Peyer's patch (tissue), 4 donors: ENCODE results near the gene SEZ6. TPM values are rescaled to one million over a fixed set of nuclear protein-coding genes. Genes with fewer than 3 reads are reported as not detected.

Experiments
- DNase-seq, 3 donors: peaks; one replicate each; pipeline ENCODE4 v3.0.0-alpha.2; 2017 to 2019
- H3K27ac ChIP-seq, 4 donors: fragments of 200-600 bp; sonication (generic); one replicate each; pipeline ENCODE4 v1.5.1; 2016 to 2019
- H3K27me3 ChIP-seq, 2 donors: fragments of 200-600 bp; sonication (generic); one replicate each; pipeline ENCODE4 v1.5.1; 2019
- H3K36me3 ChIP-seq, 3 donors: fragments of 200-600 bp; sonication (generic); one replicate each; pipeline ENCODE4 v1.5.1; 2016 to 2019
- H3K4me1 ChIP-seq, 4 donors: fragments of 200-600 bp; sonication (generic); one replicate each; pipeline ENCODE4 v1.5.1; 2016 to 2019
- H3K4me3 ChIP-seq, 4 donors: fragments of 200-600 bp; sonication (generic); 1 replicate in 3 of 4; 2 replicates in 1 of 4; pipeline ENCODE4 v1.5.1; 2016 to 2019; ENCODE audit warnings: mild to moderate bottlenecking in 1 of 4
- H3K9me3 ChIP-seq, 4 donors: fragments of 200-600 bp; sonication (generic); one replicate each; pipeline ENCODE4 v1.5.1; 2016 to 2019; ENCODE audit warnings: mild to moderate bottlenecking in 1 of 4
- POLR2A ChIP-seq, 2 donors: fragments of 450-650 bp; IDR thresholded peaks; one replicate each; pipeline ENCODE4 v1.5.1; 2017; ENCODE audit warnings: antibody characterized with exemption in 2 of 2, mild to moderate bottlenecking in 2 of 2, moderate library complexity in 2 of 2
- total RNA-seq, 4 donors: library from RNA; depleted of rRNA; stranded (reverse); fragments of >200 nt; gene quantifications; one replicate each; pipeline ENCODE4 v1.1.0, GENCODE V29; 2016
- TF ChIP-seq, protein P1 (sequence below), 6 experiments: fragments of 450-650 bp in 4 of 6; fragments of 200-600 bp in 2 of 6; sonication (generic) in 1 of 6; IDR thresholded peaks; one replicate each; pipeline ENCODE4 v1.5.1; 2017 to 2019; ENCODE audit warnings: antibody characterized with exemption in 6 of 6, mild to moderate bottlenecking in 3 of 6, moderate library complexity in 1 of 6

The SEZ6 gene
- total RNA-seq, 4 donors from 2014 or later: 0.66 to 1.1 TPM; not detected in 2

GRCh38 chr17:28992185-28992584 lies 13.6 kb downstream of the SEZ6 start:
- Histone ChIP-seq H3K27me3 (no peaks in the 10 kb centered on the region), H3K36me3 (no peaks in the 10 kb centered on the region), H3K27ac (no peak overlapping the region), H3K4me3 (no peak overlapping the region), H3K4me1 (no peaks in the 10 kb centered on the region), H3K9me3 (no peaks in the 10 kb centered on the region)
- DNase-seq: no peak
- TF ChIP-seq POLR2A (IDR thresholded peaks at IDR 0.05): no peak
- TF ChIP-seq, protein P1, sequence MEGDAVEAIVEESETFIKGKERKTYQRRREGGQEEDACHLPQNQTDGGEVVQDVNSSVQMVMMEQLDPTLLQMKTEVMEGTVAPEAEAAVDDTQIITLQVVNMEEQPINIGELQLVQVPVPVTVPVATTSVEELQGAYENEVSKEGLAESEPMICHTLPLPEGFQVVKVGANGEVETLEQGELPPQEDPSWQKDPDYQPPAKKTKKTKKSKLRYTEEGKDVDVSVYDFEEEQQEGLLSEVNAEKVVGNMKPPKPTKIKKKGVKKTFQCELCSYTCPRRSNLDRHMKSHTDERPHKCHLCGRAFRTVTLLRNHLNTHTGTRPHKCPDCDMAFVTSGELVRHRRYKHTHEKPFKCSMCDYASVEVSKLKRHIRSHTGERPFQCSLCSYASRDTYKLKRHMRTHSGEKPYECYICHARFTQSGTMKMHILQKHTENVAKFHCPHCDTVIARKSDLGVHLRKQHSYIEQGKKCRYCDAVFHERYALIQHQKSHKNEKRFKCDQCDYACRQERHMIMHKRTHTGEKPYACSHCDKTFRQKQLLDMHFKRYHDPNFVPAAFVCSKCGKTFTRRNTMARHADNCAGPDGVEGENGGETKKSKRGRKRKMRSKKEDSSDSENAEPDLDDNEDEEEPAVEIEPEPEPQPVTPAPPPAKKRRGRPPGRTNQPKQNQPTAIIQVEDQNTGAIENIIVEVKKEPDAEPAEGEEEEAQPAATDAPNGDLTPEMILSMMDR (IDR thresholded peaks at IDR 0.05): no peak

- Histone ChIP-seq H3K27me3 (no peaks in the 10 kb centered on the region), H3K4me1 (no peaks in the 10 kb centered on the region), H3K9me3 (no peaks in the 10 kb centered on the region), H3K36me3 (no peaks in the 10 kb centered on the region), H3K4me3 (no peak overlapping the region), H3K27ac (no peak overlapping the region)
- TF ChIP-seq POLR2A (IDR thresholded peaks at IDR 0.05): no peak
- TF ChIP-seq, protein P1 (IDR thresholded peaks at IDR 0.05): no peak
- DNase-seq: no peak
These were observed 14.1 kb downstream of the SEZ6 start for GRCh38 chr17:28991779-28992178.

GRCh38 chr17:28989028-28989427 lies 16.8 kb downstream of the SEZ6 start:
- Histone ChIP-seq H3K27me3 (no peaks in the 10 kb centered on the region), H3K27ac (no peak overlapping the region), H3K9me3 (no peaks in the 10 kb centered on the region), H3K4me1 (no peaks in the 10 kb centered on the region), H3K36me3 (no peaks in the 10 kb centered on the region), H3K4me3 (no peak overlapping the region)
- DNase-seq: no peak
- TF ChIP-seq POLR2A (IDR thresholded peaks at IDR 0.05): no peak
- TF ChIP-seq, protein P1 (IDR thresholded peaks at IDR 0.05): no peak

- no peaks in the 10 kb centered on the region for H3K27me3 ChIP-seq
- TF ChIP-seq POLR2A (IDR thresholded peaks at IDR 0.05): no peak
- TF ChIP-seq, protein P1 (IDR thresholded peaks at IDR 0.05): no peak
- H3K4me1 ChIP-seq: no peaks in the 10 kb centered on the region
These were observed 17.4 kb downstream of the SEZ6 start for GRCh38 chr17:28988475-28988874.

DNA sequence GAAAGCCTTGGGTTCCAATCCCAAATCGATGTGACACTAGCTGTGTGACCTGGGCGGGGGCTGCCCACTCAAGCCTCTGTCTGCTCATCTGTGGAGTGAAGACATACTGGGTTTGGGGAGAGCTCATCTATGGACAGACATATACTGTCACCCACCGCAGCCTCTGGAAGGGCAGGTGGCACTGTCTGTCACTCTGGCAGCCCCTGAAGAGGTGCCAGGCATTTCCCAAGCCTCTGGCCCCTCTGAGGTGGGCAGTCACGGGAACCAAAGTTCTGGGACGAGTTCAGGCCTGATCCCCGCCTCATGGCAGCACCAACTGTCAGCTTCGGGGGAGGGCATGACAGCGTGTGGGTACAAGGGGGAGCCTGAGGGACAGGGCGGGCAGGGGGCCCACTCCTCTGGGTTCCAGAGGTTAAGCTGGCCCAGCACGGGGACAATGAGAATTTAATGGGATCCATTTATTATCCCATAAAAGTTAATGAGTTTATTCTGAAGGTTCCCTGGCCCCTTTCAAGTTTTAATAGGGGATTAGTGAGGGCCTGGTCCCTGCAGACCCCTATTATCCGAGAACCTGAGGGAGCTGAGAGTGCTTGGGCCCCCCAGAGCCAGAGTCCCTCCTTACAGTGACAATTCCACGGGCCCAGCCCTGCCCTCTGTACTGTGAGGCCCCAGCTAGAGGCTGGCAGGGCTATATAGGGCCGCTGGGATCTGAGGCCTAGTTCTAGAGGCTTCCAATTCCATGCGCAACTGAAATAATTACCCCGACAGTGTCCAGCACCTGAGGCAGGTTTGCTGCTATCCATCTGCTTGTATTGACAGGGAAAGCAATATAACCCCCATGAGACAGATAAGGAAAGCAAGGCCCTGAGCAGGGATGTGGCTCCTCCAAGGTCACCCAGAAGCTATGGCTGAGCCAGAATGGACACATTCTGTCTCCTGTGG lies 18.8 kb downstream of the SEZ6 start:
- no peak overlapping the region for H3K4me3 ChIP-seq
- no peak for TF ChIP-seq POLR2A (IDR thresholded peaks at IDR 0.05)
- TF ChIP-seq, protein P1 (IDR thresholded peaks at IDR 0.05): no peak
- peaks cover 0 to 8% (median 4%) of the 10 kb centered on the region in 4 donors for H3K4me1 ChIP-seq
- no peaks in the 10 kb centered on the region for H3K36me3 ChIP-seq
- H3K27me3 ChIP-seq: no peaks in the 10 kb centered on the region
- no peaks in the 10 kb centered on the region for H3K9me3 ChIP-seq
- no peak overlapping the region for H3K27ac ChIP-seq
- no peak for DNase-seq

More at GRCh38 chr17:28988475-28988874, 17.4 kb downstream of the SEZ6 start:
- H3K4me3 ChIP-seq: no peak overlapping the region
- H3K36me3 ChIP-seq: no peaks in the 10 kb centered on the region
- DNase-seq: no peak
- no peak overlapping the region for H3K27ac ChIP-seq
- no peaks in the 10 kb centered on the region for H3K9me3 ChIP-seq
